NCI-H2081 treated with DMSO at 0.1 percent for 48 hours (cell line): ENCODE measurements around the gene GNAT2.

Experiments used
- DNase-seq: peaks from one replicate; lab custom pipeline; 2025; lab: John Stamatoyannopoulos, UW

GNAT2 gene

DNA sequence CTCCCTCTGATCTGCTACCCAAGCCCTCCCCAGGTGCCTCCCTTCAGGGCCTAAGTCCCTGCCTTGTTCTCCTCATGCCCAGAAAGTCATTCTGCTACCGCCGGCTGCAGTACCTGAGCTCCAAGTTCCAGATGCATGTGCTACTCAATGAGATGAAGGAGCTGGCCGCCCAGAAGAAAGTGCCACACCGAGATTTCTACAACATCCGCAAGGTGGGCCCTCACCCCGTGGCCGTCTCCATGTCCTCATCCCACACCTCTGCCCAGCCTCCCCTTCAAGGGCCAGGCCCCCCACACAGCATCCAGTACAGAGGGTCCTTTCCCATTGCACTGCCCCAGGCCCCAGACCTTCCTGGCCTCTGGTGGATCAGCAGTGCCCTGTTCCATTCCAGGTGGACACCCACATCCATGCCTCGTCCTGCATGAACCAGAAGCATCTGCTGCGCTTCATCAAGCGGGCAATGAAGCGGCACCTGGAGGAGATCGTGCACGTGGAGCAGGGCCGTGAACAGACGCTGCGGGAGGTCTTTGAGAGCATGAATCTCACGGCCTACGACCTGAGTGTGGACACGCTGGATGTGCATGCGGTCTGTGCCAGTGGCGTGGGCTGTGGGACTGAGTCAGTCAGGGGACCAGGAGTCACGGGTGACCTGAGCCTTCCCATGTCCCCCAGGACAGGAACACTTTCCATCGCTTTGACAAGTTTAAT, 8.4 kb upstream of the GNAT2 start:
- DNase-seq = no peak

DNA sequence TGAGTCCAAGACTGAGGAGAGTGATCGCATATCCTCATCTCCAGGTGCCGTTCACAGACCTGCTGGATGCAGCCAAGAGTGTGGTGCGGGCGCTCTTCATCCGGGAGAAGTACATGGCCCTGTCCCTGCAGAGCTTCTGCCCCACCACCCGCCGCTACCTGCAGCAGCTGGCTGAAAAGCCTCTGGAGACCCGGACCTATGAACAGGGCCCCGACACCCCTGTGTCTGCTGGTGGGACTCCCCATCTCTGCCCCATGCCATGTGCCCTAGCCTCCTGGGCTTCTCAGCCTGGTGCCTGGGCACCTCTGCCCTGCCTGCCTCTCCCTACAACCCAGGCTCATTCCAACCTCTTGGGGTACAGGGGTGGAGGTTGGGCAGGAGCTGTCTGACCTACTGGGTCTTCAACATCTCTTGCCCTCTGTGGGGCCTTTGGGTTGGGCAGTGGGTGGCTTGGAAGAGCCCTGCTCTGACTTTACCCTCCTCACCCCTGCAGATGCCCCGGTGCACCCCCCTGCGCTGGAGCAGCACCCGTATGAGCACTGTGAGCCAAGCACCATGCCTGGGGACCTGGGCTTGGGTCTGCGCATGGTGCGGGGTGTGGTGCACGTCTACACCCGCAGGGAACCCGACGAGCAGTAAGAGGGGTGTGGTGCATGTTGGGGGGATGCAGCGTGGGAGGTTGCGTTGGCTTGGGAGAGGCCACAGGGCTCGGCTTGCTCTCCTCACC, 7.4 kb upstream of the GNAT2 start:
- DNase-seq = no peak

- DNase-seq = no peak
Observed at GRCh38 chr1:109625601-109626560, 6.5 kb upstream of the GNAT2 start.

GRCh38 chr1:109625176-109625575, 5.8 kb upstream of the GNAT2 start:
- no peak for DNase-seq

GRCh38 chr1:109624201-109625010, 5.0 kb upstream of the GNAT2 start:
- no peak for DNase-seq

DNA sequence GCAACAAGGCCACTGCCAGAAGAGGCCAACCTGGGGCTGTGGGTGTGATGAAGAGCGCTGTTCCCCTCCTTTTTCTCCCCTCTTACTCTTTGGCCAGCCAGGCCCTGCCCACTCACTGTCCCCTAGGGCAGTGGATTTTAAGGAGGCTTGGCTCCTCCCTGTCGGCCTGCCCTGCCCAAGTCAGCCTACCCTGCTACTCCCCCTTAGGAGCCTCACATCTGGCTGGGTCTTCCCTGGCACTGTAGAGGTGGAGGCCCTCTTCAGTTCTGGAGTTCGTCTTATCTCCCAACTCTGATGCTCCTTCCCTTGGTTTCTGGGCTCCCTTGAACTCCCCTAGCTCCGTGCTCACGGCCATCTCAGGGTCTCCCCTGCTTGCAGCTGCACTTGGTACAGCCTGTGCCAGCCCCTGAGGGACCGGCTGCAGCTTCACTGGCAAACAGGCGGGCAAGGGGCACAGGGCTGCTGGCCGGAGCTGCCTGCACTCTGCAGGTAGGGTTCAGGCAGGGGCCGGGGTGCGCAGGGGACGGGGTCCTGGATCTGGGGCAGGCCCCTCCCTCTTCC, 4.3 kb upstream of the GNAT2 start:
- DNase-seq = no peak

GRCh38 chr1:109622895-109623294, 3.5 kb upstream of the GNAT2 start:
- no peak for DNase-seq

DNA sequence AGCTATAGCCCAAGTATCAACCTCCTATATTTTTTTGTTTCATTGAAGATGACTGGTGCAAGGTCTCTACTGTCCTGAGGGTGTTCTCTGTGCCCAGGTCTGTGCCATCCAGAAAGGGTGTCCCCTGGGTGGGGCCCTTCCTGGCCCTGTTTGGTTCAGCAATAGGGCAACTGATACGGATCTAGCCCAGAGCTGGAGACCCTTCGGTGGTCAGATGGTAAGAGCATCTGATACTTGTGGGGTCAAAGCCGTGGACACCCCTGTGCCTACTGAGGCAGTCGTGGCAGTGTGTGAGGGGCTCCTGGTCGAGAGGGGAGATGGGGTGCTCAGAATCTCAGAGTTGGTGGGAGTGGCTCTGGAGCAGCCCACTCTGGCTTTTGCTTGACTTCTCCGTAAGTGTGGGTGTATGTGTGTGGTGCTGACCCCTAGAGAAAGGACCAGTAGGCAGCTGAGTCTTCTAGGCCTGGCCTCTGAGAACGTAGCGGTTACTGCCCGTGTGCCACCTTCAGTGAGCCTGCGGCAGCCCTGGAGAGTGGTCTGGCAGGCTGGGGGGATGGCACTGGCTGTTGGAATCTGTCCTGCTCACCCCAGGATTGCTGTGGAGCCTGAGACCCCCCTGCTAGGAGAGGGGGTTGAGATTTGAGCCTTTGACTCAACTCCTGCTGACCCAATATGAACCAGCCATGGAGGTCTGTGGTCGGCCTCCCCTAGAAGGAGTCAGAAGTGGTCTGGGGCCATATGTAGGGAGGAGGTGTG, 2.9 kb upstream of the GNAT2 start:
- no peak for DNase-seq

- no peak for DNase-seq
Observed at GRCh38 chr1:109621379-109622136, 2.1 kb upstream of the GNAT2 start.

- DNase-seq = peak; percentile 30
Observed at GRCh38 chr1:109620841-109621286, 1.4 kb upstream of the GNAT2 start.

GRCh38 chr1:109620401-109620791, 980 bp upstream of the GNAT2 start:
- no peak for DNase-seq

- DNase-seq = no peak
Observed at GRCh38 chr1:109618661-109619575, 498 bp downstream of the GNAT2 start.

DNA sequence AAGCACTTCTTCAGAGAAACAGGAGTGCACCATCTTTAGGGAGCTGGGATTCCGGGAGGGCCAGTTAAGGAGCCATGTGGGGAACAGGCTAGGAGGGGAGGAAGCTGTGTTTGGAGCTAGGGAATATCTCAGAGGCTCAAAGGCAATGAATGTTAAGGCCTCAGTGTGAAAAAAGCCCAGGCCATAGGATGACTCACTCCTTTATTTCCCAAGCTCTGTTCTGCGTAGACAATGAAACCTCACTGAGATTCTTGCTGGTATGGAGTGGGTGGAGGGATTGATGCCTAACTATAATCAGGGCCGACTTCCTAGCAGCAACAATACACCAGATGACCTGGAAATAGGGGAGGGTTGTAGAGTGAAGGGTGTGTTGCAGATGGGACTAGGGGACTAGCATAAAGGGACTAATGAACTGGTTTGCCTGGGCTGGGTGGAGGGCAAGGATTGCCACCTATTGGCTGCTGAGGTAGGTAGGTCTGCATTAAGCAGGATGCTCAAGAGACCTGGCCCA, 2.1 kb downstream of the GNAT2 start:
- DNase-seq = no peak

- DNase-seq = no peak
Observed at GRCh38 chr1:109616391-109616790, 3.0 kb downstream of the GNAT2 start.

DNA sequence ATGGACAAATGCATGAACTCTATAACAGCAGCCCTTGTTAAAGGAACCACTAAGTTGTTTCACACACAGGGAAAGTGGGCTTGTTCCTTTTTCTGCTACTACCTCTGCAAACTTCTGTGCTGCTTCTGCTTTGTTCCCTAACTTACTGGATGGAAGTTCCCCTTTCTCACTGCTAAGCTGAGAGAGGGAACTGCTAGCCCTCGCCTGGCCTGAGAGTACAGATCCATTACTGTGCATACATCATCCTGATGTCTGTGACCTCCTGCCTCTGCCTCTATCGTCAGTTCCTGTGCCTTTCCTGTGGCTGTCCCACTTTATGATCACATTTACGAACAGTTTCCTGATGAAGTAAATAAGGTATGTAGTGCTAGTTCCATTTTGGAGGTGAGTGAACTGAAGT, 3.5 kb downstream of the GNAT2 start:
- DNase-seq = no peak

DNA sequence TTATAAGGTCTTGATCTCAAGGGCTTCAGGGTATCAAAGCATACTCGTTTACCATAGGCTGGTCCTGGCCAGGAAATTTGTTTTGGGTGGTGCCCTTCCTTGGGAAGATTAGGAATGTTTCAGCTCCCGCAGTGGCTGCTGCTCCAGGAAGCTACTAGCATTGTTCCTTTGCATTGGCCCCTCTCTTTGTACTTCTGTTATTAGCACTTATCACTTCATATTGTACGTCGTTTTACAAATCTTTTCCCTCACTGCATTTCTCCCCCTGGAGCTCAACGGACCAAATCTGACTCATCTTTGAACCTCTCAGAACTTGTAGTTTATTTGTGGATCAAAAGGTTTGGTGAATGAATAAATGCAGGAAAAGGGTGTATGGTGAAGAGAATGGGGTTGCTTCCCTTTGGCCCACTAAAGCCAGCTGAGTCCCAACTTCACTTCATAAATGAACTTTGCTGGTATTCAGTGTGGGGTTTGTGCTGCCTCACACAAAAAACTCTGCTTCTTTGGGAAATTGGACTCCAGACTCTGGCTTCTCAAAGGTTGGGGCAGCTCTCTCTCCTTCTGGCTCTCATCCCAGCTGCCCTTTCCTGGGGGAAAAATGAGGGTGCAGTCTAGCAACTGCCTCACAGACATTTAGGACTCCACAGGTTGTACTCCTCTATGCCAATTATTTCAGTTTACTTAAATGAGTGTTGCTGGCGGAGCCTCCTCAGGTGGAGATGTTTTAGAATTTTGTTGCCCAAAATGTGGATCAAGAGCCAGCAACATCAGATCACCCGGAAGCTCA, 5.9 kb downstream of the GNAT2 start:
- DNase-seq = no peak

GRCh38 chr1:109611308-109611990, 8.0 kb downstream of the GNAT2 start:
- no peak for DNase-seq
